Psoas muscle (tissue), 8 donors: ENCODE results near the gene CA10. TPM values are rescaled to one million over a fixed set of nuclear protein-coding genes. Genes with fewer than 3 reads are reported as not detected.

Experiments
- ATAC-seq, 4 donors: fragments of 200-7000 bp; cut with Tn5 transposase; one replicate each; pipeline ENCODE4 v1.9.1; 2020; ENCODE audit warnings: moderate library complexity in 3 of 4, mild to moderate bottlenecking in 2 of 4
- DNase-seq, 2 donors: peaks; one replicate each; pipeline ENCODE4 v3.0.0-alpha.2; 2020
- H3K27ac ChIP-seq: fragments of 200-600 bp; one replicate; pipeline ENCODE4 v1.8.0; 2022
- H3K27me3 ChIP-seq, 3 donors: fragments of 200-600 bp in 1 of 3; one replicate each; pipeline versions ENCODE4 v1.6.1 to v1.8.0; 2013 to 2022; ENCODE audit warnings: low read length in 2 of 3, mild to moderate bottlenecking in 2 of 3, moderate library complexity in 1 of 3; ENCODE audit not compliant: insufficient read depth in 3 of 3
- H3K36me3 ChIP-seq, 2 donors: fragments of 200-600 bp in 1 of 2; one replicate each; pipeline versions ENCODE4 v1.6.1 to v1.8.0; 2013 to 2022; ENCODE audit warnings: low read depth in 1 of 2, mild to moderate bottlenecking in 1 of 2, moderate library complexity in 1 of 2; ENCODE audit not compliant: insufficient read depth in 1 of 2
- H3K4me1 ChIP-seq: fragments of 200-600 bp; one replicate; pipeline ENCODE4 v1.8.0; 2022
- H3K4me3 ChIP-seq: fragments of 200-600 bp; one replicate; pipeline ENCODE4 v1.8.0; 2022; ENCODE audit warnings: mild to moderate bottlenecking
- H3K9me3 ChIP-seq: fragments of 200-600 bp; one replicate; pipeline ENCODE4 v1.8.0; 2022
- WGBS, 3 donors: extraction: QIAGEN DNeasy Blood & Tissue Kit; methylation state at CpG; one replicate each; pipeline versions ENCODE4 v1.1.6 to v1.1.7; 2013; 5-methylcytosine and 5-hydroxymethylcytosine counted together
- intact Hi-C, 2 donors: fragments of 100-400 bp; cut with DNase I; formaldehyde crosslinking; loops; one replicate each; pipeline versions ENCODE4 v1.11.0 to v1.14.2; 2022
- polyA plus RNA-seq, 3 donors: library from polyadenylated mRNA; stranded (reverse); fragments of 200-250 nt; gene quantifications; one replicate each; pipeline ENCODE4 v1.2.3, GENCODE V29; 2013
- total RNA-seq, 4 donors: library from RNA; stranded (reverse); fragmentation: NEBNext Ultra II Directional in 2 of 4; extraction: Animal tissue kit (Norgen Biotek cat#: 25700) in 2 of 4; gene quantifications; one replicate each; pipeline versions ENCODE4 v1.2.1 to v1.2.4, GENCODE V29; 2021 to 2023
- TF ChIP-seq, protein P1 (sequence below): fragments of 200-600 bp; IDR thresholded peaks from one replicate; pipeline ENCODE4 v1.8.0; 2022; ENCODE audit warnings: antibody characterized with exemption
- donor health status: healthy with polysubstance abuse.
- donor health status: DM: no; HTN: no; CAD: no; lungs with moderate emphysema.
- donor health status: Bipolar disorder and iron deficiency.
- donor health status: healthy.
- donor health status: DM: yes; HTN: yes; CAD: no.
- donor health status: DM: no; HTN: no; CAD: no.
- donor health status: DM: no; HTN: no; CAD: no.
- donor health status: DM: yes; HTN: yes; CAD: no.

Gene CA10
- total and polyA plus RNA-seq, 7 donors = 0.03 to 0.04 TPM; not detected in 5

DNA sequence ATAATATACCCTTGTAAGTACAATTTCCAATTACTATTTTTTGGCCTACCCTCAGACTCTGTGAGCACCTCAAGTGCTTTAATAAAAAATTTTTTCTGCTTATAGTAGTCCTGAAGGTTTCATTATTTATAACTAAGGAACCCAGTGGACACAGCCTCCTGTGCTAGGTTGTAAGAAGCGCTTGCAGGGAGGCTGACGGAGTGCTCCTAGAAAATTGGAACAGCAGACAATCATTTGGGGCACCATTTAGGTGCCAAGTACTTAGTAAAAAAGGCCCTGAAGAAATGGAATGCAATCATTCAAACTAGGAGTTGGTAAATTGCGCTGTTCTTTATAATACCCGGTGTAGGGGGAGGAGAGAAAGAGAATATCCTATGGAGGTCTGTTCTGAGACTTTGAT is 19.8 kb downstream of the CA10 start:
- TF ChIP-seq, protein P1, sequence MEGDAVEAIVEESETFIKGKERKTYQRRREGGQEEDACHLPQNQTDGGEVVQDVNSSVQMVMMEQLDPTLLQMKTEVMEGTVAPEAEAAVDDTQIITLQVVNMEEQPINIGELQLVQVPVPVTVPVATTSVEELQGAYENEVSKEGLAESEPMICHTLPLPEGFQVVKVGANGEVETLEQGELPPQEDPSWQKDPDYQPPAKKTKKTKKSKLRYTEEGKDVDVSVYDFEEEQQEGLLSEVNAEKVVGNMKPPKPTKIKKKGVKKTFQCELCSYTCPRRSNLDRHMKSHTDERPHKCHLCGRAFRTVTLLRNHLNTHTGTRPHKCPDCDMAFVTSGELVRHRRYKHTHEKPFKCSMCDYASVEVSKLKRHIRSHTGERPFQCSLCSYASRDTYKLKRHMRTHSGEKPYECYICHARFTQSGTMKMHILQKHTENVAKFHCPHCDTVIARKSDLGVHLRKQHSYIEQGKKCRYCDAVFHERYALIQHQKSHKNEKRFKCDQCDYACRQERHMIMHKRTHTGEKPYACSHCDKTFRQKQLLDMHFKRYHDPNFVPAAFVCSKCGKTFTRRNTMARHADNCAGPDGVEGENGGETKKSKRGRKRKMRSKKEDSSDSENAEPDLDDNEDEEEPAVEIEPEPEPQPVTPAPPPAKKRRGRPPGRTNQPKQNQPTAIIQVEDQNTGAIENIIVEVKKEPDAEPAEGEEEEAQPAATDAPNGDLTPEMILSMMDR = no peak
- H3K4me1 ChIP-seq = no peaks in the 10 kb centered on the region
- intact Hi-C loops = no loop called here
- no peak overlapping the region for H3K27ac ChIP-seq
- no peaks in the 10 kb centered on the region for H3K9me3 ChIP-seq
- DNase-seq (no peak), ATAC-seq (no peak)
- WGBS, 3 donors = 85 to 89% (median 87%) methylated on average over 4 of the region's 4 CpGs
- H3K36me3 ChIP-seq = no peaks in the 10 kb centered on the region
- H3K4me3 ChIP-seq = no peak overlapping the region
- no peaks in the 10 kb centered on the region for H3K27me3 ChIP-seq

DNA sequence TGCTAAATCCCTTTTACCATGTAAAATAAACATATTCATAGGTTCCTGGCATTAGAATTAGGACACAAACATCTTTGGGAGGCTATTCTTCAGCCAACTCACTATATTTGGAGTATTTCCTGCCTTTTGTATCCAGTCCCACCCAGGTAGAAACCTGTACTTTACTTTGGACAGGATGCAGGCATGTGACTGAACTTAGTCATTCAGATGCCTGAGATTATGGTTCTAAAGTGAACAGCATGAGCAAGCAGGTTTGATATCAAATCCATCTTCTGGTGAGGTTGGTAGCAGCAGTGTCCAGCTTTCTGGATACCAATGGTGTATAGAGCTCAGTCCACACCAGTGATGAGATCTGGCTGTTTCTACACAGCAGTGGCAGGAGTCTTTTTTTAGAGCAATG is 20.2 kb downstream of the CA10 start:
- TF ChIP-seq, protein P1 = no peak
- H3K9me3 ChIP-seq = no peaks in the 10 kb centered on the region
- H3K36me3 ChIP-seq = no peaks in the 10 kb centered on the region
- no peaks in the 10 kb centered on the region for H3K27me3 ChIP-seq
- intact Hi-C loops = no loop called here
- H3K4me1 ChIP-seq = no peaks in the 10 kb centered on the region
- no peak for ATAC-seq
- H3K4me3 ChIP-seq = no peak overlapping the region
- no peak for DNase-seq
- no peak overlapping the region for H3K27ac ChIP-seq

GRCh38 chr17:52136166-52136565 is 22.3 kb downstream of the CA10 start:
- DNase-seq (no peak), ATAC-seq (no peak)
- Histone ChIP-seq H3K4me1 (no peaks in the 10 kb centered on the region), H3K27ac (no peak overlapping the region), H3K9me3 (no peaks in the 10 kb centered on the region), H3K4me3 (no peak overlapping the region), H3K36me3 (no peaks in the 10 kb centered on the region), H3K27me3 (no peaks in the 10 kb centered on the region)
- TF ChIP-seq, protein P1 = no peak
- intact Hi-C loops = no loop called here
- whole genome bisulfite sequencing, 3 donors = 42 to 46% (median 43%) methylated on average over 6 of the region's 6 CpGs

DNA sequence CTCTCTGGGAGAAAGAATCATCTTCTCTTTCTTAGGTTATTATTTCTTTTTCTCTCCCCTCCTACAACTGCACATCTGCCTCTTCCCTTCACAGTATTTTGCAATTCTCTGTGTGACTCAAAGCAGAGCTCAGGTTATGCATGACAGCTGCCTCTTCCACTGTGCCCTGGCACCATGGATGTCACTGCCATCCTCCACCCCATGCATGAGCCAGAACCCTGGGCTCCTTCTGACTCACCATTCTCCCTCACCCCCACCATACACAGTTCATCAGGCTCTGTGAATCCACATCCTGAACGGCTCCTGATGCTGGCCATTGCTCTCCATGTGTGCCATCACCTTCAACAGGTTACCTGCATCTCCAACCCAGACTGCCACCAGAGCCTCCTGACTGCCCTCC is 23.9 kb downstream of the CA10 start:
- no peaks in the 10 kb centered on the region for H3K9me3 ChIP-seq
- TF ChIP-seq, protein P1 = no peak
- ATAC-seq (peak in 1 of 4 donors; percentile 23), DNase-seq (no peak)
- no peak overlapping the region for H3K4me3 ChIP-seq
- WGBS, 3 donors = 39 to 61% (median 50%) methylated on average over 1 of the region's 1 CpG
- H3K27me3 ChIP-seq = no peaks in the 10 kb centered on the region
- H3K36me3 ChIP-seq = no peaks in the 10 kb centered on the region
- intact Hi-C loops = no loop called here
- no peaks in the 10 kb centered on the region for H3K4me1 ChIP-seq
- no peak overlapping the region for H3K27ac ChIP-seq

DNA sequence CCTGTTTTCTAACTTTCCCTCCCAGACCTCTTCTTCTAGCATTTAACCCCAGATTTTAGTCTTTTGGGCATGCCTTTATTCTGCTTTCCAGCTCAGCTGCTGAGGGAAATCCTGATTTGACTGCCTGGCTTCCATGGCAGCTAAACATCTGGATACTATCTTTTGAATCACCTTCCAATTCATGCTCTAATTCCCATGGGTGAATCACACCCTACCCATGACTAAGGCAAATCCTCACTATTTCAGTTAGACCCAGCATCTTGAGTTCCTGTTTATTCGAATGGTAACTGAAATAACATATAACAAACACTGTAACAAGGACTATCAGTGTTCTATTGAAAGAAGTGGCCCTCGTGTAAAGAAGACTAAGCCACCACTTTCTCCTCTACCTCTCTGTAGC is 29.8 kb downstream of the CA10 start:
- intact Hi-C loops = no loop called here
- Histone ChIP-seq H3K9me3 (no peaks in the 10 kb centered on the region), H3K4me1 (no peaks in the 10 kb centered on the region), H3K4me3 (no peak overlapping the region), H3K36me3 (no peaks in the 10 kb centered on the region), H3K27ac (no peak overlapping the region), H3K27me3 (no peaks in the 10 kb centered on the region)
- DNase-seq = no peak
- no peak for ATAC-seq
- 60 to 68% (median 67%) methylated on average over 2 of the region's 2 CpGs for WGBS, 3 donors
- TF ChIP-seq, protein P1 = no peak
